H1 (cell line): ENCODE data around the gene CD151. TPM values are rescaled to one million over a fixed set of nuclear protein-coding genes. Genes with fewer than 3 reads are reported as not detected.

Experiments used
- CREB1 ChIP-seq: IDR thresholded peaks from 2 replicates; pipeline ENCODE4 v1.6.1; 2012; ENCODE audit warnings: inconsistent platforms
- MAFK ChIP-seq: IDR thresholded peaks from 2 replicates; pipeline ENCODE4 v1.6.1; 2012; ENCODE audit warnings: low read depth, mild to moderate bottlenecking, improper control_type of control experiment, low read length
- PHF8 ChIP-seq: fragments of 200-600 bp; sonication (generic); conservative IDR thresholded peaks from 2 replicates; pipeline ENCODE4 v1.7.1; 2012; ENCODE audit warnings: low read depth, mild to moderate bottlenecking, inconsistent platforms, low read length, moderate library complexity
- POU5F1 ChIP-seq: IDR thresholded peaks from 2 replicates; pipeline ENCODE4 v1.6.1; 2011; ENCODE audit warnings: low read depth, mild to moderate bottlenecking, low read length, moderate library complexity
- RBBP5 ChIP-seq: IDR thresholded peaks from 2 replicates; pipeline ENCODE4 v1.7.1; 2012; ENCODE audit warnings: low read depth, mild to moderate bottlenecking, inconsistent platforms, low read length, moderate library complexity, borderline replicate concordance
- RFX5 ChIP-seq: IDR thresholded peaks from 2 replicates; pipeline ENCODE4 v1.6.1; 2011; ENCODE audit warnings: low read depth, low read length, improper control_type of control experiment, borderline replicate concordance
- polyA plus RNA-seq, 7 experiments: library from polyadenylated mRNA; depleted of rRNA in 3 of 7; stranded (reverse) in 5 of 7; unstranded in 2 of 7; fragments of >200 nt in 5 of 7; fragments of 200-250 nt in 2 of 7; gene quantifications; 1 replicate in 5 of 7; 2 replicates in 1 of 7; 4 replicates in 1 of 7; pipeline versions ENCODE4 v1.2.1 to v1.2.3, GENCODE V29; 2011 to 2013; ENCODE audit warnings: missing spikeins in 2 of 7, mixed read lengths in 2 of 7
- total RNA-seq: library from RNA; stranded (reverse); fragmentation: NEBNext Ultra II Directional; extraction: Animal tissue kit (Norgen Biotek cat#: 25700); gene quantifications from 2 replicates; pipeline ENCODE4 v1.2.1, GENCODE V29; 2021
- TF ChIP-seq, protein P1 (sequence below), 3 experiments: IDR thresholded peaks; 1 replicate in 2 of 3; 2 replicates in 1 of 3; pipeline versions ENCODE4 v1.5.1 to v1.6.1; 2011; ENCODE audit warnings: low read length in 3 of 3, mild to moderate bottlenecking in 3 of 3, inconsistent platforms in 2 of 3, low read depth in 1 of 3, moderate library complexity in 1 of 3; ENCODE audit not compliant: insufficient read depth in 1 of 3; ENCODE audit errors: control extremely low read depth in 1 of 3

CD151 gene
- total and polyA plus RNA-seq, 2 of the 8 experiments (the other 6 are each of a cell fraction or from before 2014, with no cell fraction given) = 101 to 212 TPM

DNA sequence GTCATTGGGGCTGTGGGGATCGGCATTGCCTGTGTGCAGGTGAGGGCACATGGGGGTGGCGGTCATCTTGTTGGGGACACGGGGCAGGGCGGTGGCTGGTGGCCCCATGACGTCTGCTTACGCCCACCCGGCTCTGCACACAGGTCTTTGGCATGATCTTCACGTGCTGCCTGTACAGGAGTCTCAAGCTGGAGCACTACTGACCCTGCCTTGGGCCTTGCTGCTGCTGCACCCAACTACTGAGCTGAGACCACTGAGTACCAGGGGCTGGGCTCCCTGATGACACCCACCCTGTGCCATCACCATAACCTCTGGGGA lies 5.2 kb downstream of the CD151 start (continued):
- TF ChIP-seq, protein P1, sequence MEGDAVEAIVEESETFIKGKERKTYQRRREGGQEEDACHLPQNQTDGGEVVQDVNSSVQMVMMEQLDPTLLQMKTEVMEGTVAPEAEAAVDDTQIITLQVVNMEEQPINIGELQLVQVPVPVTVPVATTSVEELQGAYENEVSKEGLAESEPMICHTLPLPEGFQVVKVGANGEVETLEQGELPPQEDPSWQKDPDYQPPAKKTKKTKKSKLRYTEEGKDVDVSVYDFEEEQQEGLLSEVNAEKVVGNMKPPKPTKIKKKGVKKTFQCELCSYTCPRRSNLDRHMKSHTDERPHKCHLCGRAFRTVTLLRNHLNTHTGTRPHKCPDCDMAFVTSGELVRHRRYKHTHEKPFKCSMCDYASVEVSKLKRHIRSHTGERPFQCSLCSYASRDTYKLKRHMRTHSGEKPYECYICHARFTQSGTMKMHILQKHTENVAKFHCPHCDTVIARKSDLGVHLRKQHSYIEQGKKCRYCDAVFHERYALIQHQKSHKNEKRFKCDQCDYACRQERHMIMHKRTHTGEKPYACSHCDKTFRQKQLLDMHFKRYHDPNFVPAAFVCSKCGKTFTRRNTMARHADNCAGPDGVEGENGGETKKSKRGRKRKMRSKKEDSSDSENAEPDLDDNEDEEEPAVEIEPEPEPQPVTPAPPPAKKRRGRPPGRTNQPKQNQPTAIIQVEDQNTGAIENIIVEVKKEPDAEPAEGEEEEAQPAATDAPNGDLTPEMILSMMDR (IDR thresholded peaks at IDR 0.05; ENCODE audit: control extremely low read depth in 1 of 3, insufficient read depth in 1 of 3, low read depth in 1 of 3, low read length in 3 of 3) = no peak
- TF ChIP-seq MAFK (no peak), RFX5 (no peak), PHF8 (no peak), POU5F1 (no peak), CREB1 (no peak), RBBP5 (no peak)
